ENCODE data around the gene MAJIN. TPM values are rescaled to one million over a fixed set of nuclear protein-coding genes. Genes with fewer than 3 reads are reported as not detected.

MAJIN gene
- total and polyA plus RNA-seq, 10 of the 15 experiments (the other 5 are each of a cell fraction or from before 2014, with no cell fraction given) = 0.10 TPM; not detected in 9

DNA sequence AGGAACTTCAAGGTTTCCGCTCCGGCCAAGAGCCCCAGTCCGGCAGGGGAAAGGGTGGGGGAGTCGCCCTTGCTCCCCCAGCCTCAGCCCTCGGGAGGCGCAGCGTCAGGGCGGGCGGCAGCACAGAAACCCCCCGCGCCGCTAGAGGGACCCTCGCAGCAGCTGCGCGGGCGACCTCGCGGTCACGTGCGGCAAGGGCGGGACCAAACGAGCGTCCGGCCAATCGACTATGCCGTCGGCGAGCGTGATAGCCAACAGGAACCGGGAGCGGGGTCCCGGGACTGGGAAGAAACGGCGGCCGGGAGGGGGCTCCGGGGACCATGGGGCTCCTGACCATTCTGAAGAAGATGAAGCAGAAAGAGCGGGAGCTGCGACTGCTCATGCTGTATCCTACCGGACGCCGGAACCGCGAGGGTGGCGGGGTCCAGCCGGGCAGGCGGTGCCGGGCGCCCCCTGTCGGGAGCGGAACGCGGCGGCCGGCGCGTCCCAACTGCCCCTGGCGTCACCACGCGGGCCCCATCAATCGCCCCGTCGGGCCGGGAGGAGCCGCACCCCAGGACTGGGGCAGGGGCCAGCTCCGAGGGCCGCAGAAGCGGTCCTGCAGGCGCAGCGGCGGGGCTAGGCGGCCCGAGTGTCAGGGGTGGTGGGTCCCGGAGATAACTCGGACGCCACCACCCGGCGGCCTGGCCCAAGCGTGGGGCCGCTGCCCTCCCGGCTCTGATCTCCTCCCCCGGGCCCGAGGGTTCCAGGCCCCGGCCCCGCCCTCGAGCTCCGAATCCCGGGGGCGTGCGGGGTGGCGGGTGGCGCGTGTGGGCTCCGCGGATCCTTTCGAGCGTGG lies 42.2 kb upstream of the MAJIN start, which contains the start of gene ARL2 (continued):
- TF ChIP-seq POLR2A (IDR thresholded peaks at IDR 0.05; ENCODE audit: low read depth, low read length) = peak; percentile 78
- TF ChIP-seq CBFB (IDR thresholded peaks at IDR 0.05; ENCODE audit: low read depth) = no peak; the same call in 1 of the 2 replicates
- no peak for TF ChIP-seq ZNF384 (IDR thresholded peaks at IDR 0.05; ENCODE audit: borderline replicate concordance, low read depth, low read length)
- peak; percentile 82 for TF ChIP-seq LARP7 (IDR thresholded peaks at IDR 0.05)
- peak; percentile 49 for TF ChIP-seq MYC (IDR thresholded peaks at IDR 0.05; ENCODE audit: insufficient read depth, insufficient read length, insufficient replicate concordance, low read length, severe bottlenecking)
- TF ChIP-seq, protein P1, sequence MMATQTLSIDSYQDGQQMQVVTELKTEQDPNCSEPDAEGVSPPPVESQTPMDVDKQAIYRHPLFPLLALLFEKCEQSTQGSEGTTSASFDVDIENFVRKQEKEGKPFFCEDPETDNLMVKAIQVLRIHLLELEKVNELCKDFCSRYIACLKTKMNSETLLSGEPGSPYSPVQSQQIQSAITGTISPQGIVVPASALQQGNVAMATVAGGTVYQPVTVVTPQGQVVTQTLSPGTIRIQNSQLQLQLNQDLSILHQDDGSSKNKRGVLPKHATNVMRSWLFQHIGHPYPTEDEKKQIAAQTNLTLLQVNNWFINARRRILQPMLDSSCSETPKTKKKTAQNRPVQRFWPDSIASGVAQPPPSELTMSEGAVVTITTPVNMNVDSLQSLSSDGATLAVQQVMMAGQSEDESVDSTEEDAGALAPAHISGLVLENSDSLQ (IDR thresholded peaks at IDR 0.05) = peak; percentile 52; the same call in 1 of the 2 replicates
- TF ChIP-seq ELK1 (IDR thresholded peaks at IDR 0.05; ENCODE audit: low read depth, low read length) = no peak; the same call in 1 of the 2 replicates
- TF ChIP-seq, protein P2, sequence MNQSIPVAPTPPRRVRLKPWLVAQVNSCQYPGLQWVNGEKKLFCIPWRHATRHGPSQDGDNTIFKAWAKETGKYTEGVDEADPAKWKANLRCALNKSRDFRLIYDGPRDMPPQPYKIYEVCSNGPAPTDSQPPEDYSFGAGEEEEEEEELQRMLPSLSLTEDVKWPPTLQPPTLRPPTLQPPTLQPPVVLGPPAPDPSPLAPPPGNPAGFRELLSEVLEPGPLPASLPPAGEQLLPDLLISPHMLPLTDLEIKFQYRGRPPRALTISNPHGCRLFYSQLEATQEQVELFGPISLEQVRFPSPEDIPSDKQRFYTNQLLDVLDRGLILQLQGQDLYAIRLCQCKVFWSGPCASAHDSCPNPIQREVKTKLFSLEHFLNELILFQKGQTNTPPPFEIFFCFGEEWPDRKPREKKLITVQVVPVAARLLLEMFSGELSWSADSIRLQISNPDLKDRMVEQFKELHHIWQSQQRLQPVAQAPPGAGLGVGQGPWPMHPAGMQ (IDR thresholded peaks at IDR 0.05; ENCODE audit: borderline replicate concordance) = no peak
- TF ChIP-seq, protein P3, sequence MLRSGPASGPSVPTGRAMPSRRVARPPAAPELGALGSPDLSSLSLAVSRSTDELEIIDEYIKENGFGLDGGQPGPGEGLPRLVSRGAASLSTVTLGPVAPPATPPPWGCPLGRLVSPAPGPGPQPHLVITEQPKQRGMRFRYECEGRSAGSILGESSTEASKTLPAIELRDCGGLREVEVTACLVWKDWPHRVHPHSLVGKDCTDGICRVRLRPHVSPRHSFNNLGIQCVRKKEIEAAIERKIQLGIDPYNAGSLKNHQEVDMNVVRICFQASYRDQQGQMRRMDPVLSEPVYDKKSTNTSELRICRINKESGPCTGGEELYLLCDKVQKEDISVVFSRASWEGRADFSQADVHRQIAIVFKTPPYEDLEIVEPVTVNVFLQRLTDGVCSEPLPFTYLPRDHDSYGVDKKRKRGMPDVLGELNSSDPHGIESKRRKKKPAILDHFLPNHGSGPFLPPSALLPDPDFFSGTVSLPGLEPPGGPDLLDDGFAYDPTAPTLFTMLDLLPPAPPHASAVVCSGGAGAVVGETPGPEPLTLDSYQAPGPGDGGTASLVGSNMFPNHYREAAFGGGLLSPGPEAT (IDR thresholded peaks at IDR 0.05; ENCODE audit: low read depth) = no peak
- no peak for TF ChIP-seq MTA2 (IDR thresholded peaks at IDR 0.05; ENCODE audit: low read depth)
- TF ChIP-seq GABPA (IDR thresholded peaks at IDR 0.05; ENCODE audit: low read depth) = no peak
- TF ChIP-seq, protein P4, sequence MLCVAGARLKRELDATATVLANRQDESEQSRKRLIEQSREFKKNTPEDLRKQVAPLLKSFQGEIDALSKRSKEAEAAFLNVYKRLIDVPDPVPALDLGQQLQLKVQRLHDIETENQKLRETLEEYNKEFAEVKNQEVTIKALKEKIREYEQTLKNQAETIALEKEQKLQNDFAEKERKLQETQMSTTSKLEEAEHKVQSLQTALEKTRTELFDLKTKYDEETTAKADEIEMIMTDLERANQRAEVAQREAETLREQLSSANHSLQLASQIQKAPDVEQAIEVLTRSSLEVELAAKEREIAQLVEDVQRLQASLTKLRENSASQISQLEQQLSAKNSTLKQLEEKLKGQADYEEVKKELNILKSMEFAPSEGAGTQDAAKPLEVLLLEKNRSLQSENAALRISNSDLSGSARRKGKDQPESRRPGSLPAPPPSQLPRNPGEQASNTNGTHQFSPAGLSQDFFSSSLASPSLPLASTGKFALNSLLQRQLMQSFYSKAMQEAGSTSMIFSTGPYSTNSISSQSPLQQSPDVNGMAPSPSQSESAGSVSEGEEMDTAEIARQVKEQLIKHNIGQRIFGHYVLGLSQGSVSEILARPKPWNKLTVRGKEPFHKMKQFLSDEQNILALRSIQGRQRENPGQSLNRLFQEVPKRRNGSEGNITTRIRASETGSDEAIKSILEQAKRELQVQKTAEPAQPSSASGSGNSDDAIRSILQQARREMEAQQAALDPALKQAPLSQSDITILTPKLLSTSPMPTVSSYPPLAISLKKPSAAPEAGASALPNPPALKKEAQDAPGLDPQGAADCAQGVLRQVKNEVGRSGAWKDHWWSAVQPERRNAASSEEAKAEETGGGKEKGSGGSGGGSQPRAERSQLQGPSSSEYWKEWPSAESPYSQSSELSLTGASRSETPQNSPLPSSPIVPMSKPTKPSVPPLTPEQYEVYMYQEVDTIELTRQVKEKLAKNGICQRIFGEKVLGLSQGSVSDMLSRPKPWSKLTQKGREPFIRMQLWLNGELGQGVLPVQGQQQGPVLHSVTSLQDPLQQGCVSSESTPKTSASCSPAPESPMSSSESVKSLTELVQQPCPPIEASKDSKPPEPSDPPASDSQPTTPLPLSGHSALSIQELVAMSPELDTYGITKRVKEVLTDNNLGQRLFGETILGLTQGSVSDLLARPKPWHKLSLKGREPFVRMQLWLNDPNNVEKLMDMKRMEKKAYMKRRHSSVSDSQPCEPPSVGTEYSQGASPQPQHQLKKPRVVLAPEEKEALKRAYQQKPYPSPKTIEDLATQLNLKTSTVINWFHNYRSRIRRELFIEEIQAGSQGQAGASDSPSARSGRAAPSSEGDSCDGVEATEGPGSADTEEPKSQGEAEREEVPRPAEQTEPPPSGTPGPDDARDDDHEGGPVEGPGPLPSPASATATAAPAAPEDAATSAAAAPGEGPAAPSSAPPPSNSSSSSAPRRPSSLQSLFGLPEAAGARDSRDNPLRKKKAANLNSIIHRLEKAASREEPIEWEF (IDR thresholded peaks at IDR 0.05; ENCODE audit: insufficient replicate concordance, low read depth, low read length) = no peak
- TF ChIP-seq PML (IDR thresholded peaks at IDR 0.05; ENCODE audit: low read length) = 0 out of 2 replicates have a peak, but pooled peaks have one; percentile 73
- TF ChIP-seq, protein P5, sequence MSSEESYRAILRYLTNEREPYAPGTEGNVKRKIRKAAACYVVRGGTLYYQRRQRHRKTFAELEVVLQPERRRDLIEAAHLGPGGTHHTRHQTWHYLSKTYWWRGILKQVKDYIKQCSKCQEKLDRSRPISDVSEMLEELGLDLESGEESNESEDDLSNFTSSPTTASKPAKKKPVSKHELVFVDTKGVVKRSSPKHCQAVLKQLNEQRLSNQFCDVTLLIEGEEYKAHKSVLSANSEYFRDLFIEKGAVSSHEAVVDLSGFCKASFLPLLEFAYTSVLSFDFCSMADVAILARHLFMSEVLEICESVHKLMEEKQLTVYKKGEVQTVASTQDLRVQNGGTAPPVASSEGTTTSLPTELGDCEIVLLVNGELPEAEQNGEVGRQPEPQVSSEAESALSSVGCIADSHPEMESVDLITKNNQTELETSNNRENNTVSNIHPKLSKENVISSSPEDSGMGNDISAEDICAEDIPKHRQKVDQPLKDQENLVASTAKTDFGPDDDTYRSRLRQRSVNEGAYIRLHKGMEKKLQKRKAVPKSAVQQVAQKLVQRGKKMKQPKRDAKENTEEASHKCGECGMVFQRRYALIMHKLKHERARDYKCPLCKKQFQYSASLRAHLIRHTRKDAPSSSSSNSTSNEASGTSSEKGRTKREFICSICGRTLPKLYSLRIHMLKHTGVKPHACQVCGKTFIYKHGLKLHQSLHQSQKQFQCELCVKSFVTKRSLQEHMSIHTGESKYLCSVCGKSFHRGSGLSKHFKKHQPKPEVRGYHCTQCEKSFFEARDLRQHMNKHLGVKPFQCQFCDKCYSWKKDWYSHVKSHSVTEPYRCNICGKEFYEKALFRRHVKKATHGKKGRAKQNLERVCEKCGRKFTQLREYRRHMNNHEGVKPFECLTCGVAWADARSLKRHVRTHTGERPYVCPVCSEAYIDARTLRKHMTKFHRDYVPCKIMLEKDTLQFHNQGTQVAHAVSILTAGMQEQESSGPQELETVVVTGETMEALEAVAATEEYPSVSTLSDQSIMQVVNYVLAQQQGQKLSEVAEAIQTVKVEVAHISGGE (CRISPR knock-in tag; IDR thresholded peaks at IDR 0.05) = no peak
